ENCODE measurements around the gene ALK. TPM values are rescaled to one million over a fixed set of nuclear protein-coding genes. Genes with fewer than 3 reads are reported as not detected.
A peak's percentile ranks its signal among the peaks of the same experiment; 100 is the strongest.

The ALK gene
- total RNA-seq, 2 donors from 2014 or later: 0.19 TPM; not detected in 1

- no peak for TF ChIP-seq CTCF (IDR thresholded peaks at IDR 0.05)
- intact Hi-C loops (cut with DNase I): no loop called here
Observed at GRCh38 chr2:29940706-29941105, 19.3 kb upstream of the ALK start.

GRCh38 chr2:29936020-29936419, 14.6 kb upstream of the ALK start:
- Histone ChIP-seq H3K27me3 (no peaks in the 10 kb centered on the region), H3K9me3 (no peaks in the 10 kb centered on the region), H3K4me3 (no peak overlapping the region), H3K4me1 (no peaks in the 10 kb centered on the region), H3K9ac (ENCODE audit: low read depth in 2 of 2, low read length in 2 of 2) (no peak overlapping the region), H3K27ac (no peak overlapping the region), H3K36me3 (no peaks in the 10 kb centered on the region)
- no peak for DNase-seq
- intact Hi-C loops (cut with DNase I): no loop called here
- TF ChIP-seq CTCF (IDR thresholded peaks at IDR 0.05): no peak

More at GRCh38 chr2:29940706-29941105, 19.3 kb upstream of the ALK start:
- Histone ChIP-seq H3K27me3 (no peaks in the 10 kb centered on the region), H3K9me3 (no peaks in the 10 kb centered on the region), H3K9ac (ENCODE audit: low read depth in 2 of 2, low read length in 2 of 2) (no peak overlapping the region), H3K4me1 (no peaks in the 10 kb centered on the region), H3K4me3 (no peak overlapping the region), H3K27ac (no peak overlapping the region), H3K36me3 (no peaks in the 10 kb centered on the region)
- DNase-seq: no peak

GRCh38 chr2:29931818-29932217, 10.4 kb upstream of the ALK start:
- H3K36me3 ChIP-seq: no peaks in the 10 kb centered on the region
- no peaks in the 10 kb centered on the region for H3K27me3 ChIP-seq
- no peaks in the 10 kb centered on the region for H3K4me1 ChIP-seq
- TF ChIP-seq CTCF (IDR thresholded peaks at IDR 0.05): no peak
- H3K9me3 ChIP-seq: no peaks in the 10 kb centered on the region
- intact Hi-C loops (cut with DNase I): no loop called here
- no peak overlapping the region for H3K27ac ChIP-seq
- no peak overlapping the region for H3K9ac ChIP-seq (ENCODE audit: low read depth in 2 of 2, low read length in 2 of 2)
- no peak for DNase-seq
- no peak overlapping the region for H3K4me3 ChIP-seq

GRCh38 chr2:29923110-29923721, 1.8 kb upstream of the ALK start:
- TF ChIP-seq CTCF (IDR thresholded peaks at IDR 0.05): peak; percentile 96
- peaks cover 8% of the 10 kb centered on the region for H3K4me1 ChIP-seq
- no peaks in the 10 kb centered on the region for H3K36me3 ChIP-seq
- H3K27me3 ChIP-seq: peaks cover 28% of the 10 kb centered on the region
- no peak overlapping the region for H3K4me3 ChIP-seq
- H3K9ac ChIP-seq (ENCODE audit: low read depth in 2 of 2, low read length in 2 of 2): no peak overlapping the region
- H3K27ac ChIP-seq: no peak overlapping the region
- H3K9me3 ChIP-seq: no peaks in the 10 kb centered on the region
- DNase-seq: peak; percentile 46
- intact Hi-C loops (cut with DNase I): loop anchor here (5.0 kb wide), 1 partner anchor 149 kb away; no protein-coding TSS in a partner anchor

GRCh38 chr2:29922605-29923004, 1.2 kb upstream of the ALK start:
- Histone ChIP-seq H3K36me3 (no peaks in the 10 kb centered on the region), H3K9me3 (no peaks in the 10 kb centered on the region), H3K9ac (ENCODE audit: low read depth in 2 of 2, low read length in 2 of 2) (no peak overlapping the region), H3K27me3 (peaks cover 30% of the 10 kb centered on the region), H3K4me3 (no peak overlapping the region), H3K27ac (no peak overlapping the region), H3K4me1 (peaks cover 8% of the 10 kb centered on the region)
- TF ChIP-seq CTCF (IDR thresholded peaks at IDR 0.05): no peak
- no peak for DNase-seq
- intact Hi-C loops (cut with DNase I): loop anchor here (5.0 kb wide), 1 partner anchor 150 kb away; no protein-coding TSS in a partner anchor

Measured in colonic mucosa (tissue), 4 donors.